Cerebellar cortex (tissue), 1 donor: ENCODE results near the gene NEU3.
"Not testable (repeated sequence)": the region's sequence is repeated elsewhere in the genome, so short reads cannot be mapped to it uniquely, and the experiment has no call there.

Experiments used
- DNase-seq: peaks from one replicate; pipeline ENCODE4 v3.0.0-alpha.2; 2015; ENCODE audit warnings: low spot score

Gene NEU3

GRCh38 chr11:74984730-74985129 lies 4.0 kb upstream of the NEU3 start:
- DNase-seq, result no peak

DNA sequence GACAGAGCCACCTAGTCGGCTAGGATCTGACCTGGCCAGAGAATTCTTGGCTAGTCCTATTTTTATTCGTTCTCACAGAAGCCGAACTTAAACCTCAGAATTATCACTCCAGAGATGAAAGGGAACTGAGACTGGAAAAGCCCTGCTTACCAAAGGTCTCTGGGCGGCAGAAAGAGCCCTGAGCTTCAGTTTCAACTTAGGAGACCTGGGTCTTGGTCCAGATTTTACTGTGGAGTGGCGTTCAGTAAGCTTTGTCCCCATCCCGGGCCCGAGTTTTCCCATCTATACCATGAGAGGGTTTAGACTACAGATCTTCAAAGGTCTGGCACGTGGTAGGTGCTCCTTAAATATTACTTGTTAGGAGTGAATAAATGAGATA lies 516 bp downstream of the NEU3 start:
- no peak for DNase-seq

DNA sequence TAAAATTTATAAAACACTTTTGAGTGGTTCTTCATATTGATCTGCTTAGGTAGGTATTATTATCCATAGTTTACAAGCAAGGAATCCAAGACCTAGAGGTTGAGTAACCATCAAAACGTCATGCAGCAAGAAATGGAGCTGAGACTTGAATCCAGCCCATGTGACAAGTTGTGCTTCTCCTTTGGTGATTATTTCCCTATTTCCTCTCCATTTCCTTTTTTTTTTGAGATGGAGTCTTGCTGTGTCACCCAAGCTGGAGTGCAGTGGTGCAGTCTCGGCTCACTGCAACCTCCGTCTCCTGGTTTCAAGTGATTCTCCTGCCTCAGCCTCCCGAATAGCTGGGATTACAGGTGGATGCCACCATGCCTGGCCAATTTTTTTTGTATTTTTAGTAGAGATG lies 1.4 kb downstream of the NEU3 start:
- DNase-seq, result not testable (repeated sequence)

- DNase-seq, result no peak
These were observed 2.2 kb downstream of the NEU3 start for GRCh38 chr11:74990941-74991340.

DNA sequence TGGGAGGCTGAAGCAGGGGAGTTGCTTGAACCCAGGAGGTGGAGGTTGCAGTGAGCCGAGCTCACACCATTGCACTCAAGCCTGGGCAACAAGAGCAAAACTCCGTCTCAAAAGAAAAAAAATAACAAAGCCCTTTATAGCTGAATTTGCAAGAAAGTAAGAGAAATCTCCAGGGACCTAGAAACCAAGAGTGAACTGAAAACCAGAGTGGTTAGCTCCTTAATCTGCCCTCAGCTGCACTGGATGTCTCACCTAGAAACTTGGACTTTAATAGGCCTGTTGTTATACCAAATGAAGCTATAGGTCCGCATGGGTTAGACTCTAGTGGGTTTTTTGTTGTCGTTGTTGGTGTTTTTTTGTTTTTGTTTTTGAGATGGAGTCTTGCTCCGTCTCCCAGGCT lies 4.1 kb downstream of the NEU3 start:
- DNase-seq, result no peak

GRCh38 chr11:75000975-75001354 lies 12.2 kb downstream of the NEU3 start:
- no peak for DNase-seq

GRCh38 chr11:75001686-75002085 lies 13.0 kb downstream of the NEU3 start:
- no peak for DNase-seq

- no peak for DNase-seq
These were observed 13.8 kb downstream of the NEU3 start for GRCh38 chr11:75002516-75002915.

- no peak for DNase-seq
These were observed 15.5 kb downstream of the NEU3 start for GRCh38 chr11:75004215-75004614.

- DNase-seq, result no peak
These were observed 22.6 kb downstream of the NEU3 start for GRCh38 chr11:75011357-75011756.

DNA sequence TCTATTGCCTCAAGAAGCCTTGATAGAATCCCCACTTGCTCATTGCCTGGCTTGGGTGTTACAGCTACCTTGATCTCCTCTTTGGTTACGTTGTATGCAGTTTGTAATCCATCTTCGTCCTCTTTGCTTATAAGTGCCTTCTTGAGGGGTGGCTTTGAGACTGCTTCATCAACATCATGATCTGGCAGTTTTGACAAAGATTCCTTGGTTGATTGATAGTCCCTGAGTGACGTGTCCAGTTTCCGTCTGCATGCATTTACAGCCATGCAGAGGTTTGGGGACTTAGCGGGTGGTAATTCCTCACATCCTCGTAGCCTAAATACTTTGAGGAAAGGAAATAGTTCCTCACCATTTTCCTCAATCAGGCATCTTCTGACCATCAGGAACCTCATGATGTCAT lies 23.1 kb downstream of the NEU3 start:
- DNase-seq, result no peak

GRCh38 chr11:75013051-75013450 lies 24.3 kb downstream of the NEU3 start:
- no peak for DNase-seq

GRCh38 chr11:75014129-75014528 lies 25.4 kb downstream of the NEU3 start:
- DNase-seq, result no peak

DNA sequence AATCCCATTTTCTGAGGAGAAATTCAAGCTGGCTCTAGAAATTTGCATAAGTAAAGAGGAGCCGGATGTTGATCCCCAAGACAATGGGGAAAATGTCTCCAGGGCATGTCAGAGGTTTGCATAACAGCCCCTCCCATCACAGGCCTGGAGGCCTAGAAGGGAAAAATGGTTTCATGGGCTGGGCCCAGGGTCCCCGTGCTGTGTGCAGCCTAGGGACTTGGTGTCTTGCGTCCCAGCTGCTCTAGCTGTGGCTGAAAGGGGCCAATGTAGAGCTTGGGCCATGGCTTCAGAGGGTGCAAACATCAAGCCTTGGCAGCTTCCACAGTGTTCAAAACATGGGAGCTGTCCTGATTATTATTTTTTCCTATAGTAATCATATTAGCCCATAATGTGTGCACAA lies 30.5 kb downstream of the NEU3 start:
- DNase-seq, result not testable (repeated sequence)

DNA sequence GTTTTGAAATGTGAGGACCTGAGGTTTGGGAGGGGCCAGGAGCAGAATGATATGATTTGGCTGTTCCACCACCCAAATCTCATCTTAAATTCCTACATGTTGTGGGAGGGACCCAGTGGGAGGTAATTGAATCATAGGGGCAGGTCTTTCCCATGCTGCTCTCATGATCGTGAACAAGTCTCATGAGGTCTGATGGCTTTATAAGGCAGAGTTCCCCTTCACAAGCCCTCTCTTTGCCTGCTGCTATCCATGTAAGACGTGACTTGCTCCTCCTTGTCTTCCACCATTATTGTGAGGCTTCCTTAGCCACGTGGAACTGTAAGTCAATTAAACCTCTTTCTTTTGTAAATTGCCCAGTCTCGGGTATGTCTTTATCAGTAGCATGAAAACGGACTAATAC lies 31.6 kb downstream of the NEU3 start:
- not testable (repeated sequence) for DNase-seq

- no peak for DNase-seq
These were observed 33.6 kb downstream of the NEU3 start for GRCh38 chr11:75022296-75022695.

DNA sequence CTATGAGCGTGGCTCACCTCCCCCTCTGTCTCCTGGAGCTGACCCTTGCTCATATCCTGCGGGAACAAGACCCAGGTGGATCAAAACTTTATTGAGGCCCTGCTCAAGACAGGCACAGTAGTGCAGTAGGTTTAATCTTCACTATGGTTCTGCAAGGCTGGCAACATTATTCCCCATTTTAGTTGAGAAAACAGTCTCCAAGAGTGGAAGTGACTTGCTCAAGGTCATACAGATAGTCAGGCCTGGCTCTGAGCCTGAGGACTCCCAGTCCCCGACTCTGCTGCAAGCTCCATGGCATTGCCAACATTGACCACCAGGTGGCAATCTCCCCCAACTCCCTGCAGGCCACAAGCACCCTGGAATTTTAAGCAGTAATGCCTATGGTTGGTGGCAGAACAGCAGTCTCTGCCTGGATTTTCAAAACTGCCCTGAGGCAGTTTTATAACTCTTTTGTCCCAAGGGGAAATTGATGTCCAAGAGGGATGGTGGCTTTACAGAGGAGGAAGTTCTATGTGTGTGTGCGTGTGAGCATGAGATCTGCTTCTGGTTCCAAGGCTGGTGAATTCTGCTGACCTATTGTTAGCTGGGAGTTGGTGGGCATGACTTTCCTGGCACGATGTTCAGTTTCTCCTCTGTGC lies 34.1 kb downstream of the NEU3 start:
- DNase-seq, result peak; percentile 87

DNA sequence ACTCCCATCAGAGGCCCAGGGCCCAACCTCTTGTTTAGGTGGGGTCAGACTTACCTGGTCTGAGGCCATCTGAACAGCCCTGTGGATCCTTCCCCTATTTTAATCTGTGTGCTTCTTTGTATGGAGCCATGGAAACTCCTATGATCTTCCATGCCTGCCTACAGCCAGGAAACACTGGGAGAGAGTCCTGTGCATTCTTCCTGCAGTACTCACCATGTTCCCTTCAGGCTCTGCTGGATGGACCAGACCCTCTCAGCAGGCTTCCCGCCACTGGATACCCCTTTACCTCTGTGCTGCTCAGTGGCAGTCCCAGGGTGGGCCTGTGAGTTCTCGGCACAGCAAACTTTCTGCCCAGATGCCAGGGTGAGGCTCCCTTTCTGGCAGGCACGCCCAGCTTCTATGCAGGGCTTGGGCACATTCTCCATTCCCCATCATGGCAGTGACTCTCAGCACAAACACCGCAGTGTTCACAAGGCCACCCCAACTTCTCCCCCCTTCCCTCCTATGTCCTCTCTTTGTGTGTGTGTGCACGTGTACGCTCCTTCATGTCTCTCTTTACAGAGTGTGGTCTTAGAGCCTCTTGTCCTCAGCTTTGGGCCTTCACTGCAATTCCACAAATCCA lies 34.8 kb downstream of the NEU3 start:
- no peak for DNase-seq

GRCh38 chr11:75024068-75024449 lies 35.3 kb downstream of the NEU3 start:
- no peak for DNase-seq

DNA sequence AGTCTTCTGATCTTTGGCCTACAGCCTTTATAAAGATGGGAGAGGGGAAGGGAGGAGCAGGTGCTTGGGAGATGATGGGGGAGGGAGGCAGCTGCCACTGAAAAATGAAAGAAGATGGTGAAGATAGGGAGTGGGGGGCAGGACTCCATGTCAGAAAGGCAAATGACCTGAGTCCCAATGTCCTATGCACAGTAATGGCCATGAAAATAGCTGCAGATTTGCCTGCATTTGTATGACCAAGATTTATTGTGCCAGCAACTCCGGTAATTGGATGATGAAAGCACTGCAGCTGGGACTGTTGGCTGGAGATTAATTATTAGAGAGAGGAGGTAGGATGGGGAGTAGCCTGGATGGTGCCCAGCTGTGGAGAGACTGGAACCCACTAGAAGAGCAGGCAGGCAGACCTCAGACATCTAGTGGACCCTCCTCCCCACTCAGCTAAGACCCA lies 36.1 kb downstream of the NEU3 start:
- no peak for DNase-seq

DNA sequence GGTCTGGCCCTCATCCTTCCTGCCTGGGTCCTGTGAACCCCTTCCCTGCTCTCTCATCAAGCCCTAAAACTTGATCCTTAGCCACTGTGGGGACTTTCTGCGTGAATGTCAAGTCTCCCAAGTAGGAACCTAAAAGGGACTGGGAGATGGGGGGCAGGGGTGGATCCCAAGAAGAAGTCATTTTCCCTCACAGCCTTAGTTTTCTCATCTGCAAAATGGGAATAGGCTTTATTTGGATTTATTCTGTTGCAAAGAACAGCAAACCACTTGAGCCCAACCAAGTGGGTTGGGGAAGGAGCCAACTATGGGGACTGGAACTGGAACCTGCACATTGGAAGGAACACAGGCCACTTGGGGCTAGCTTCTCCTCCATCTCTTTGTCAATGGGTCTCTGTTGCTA lies 36.8 kb downstream of the NEU3 start:
- no peak for DNase-seq

DNA sequence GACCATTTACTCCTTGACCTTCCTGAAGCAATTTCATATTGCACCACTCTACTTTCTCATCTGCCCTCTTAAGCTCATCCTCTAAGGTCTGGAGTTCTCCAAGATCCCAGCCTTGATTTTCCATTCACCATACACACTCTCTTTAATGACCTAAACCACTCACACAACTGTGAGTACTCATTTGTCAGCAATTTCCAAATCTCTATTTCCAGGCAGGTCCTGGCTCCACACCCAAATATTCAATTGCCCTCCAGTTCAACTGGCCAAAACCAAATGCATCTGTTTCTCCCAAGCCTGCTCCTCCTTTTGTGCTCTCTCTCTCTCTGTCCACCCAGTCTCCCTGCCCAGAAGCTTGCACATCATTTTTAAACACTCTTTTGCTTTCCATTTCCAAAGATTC lies 39.6 kb downstream of the NEU3 start:
- no peak for DNase-seq

- no peak for DNase-seq
These were observed 40.0 kb downstream of the NEU3 start for GRCh38 chr11:75028724-75029123.
